ENCODE results near the gene CCDC182.

Gene CCDC182

GRCh38 chr17:57703273-57703672 lies 41.8 kb downstream of the CCDC182 start:
- Histone ChIP-seq H3K27me3 (ENCODE audit: control insufficient read depth, insufficient read depth, low read length) (peaks cover 8% of the 10 kb centered on the region), H3K4me3 (ENCODE audit: low read length) (no peak overlapping the region), H3K36me3 (ENCODE audit: control insufficient read depth, insufficient read depth, low read length) (no peaks in the 10 kb centered on the region), H3K4me1 (ENCODE audit: control insufficient read depth, insufficient read depth, low read length) (no peaks in the 10 kb centered on the region), H3K9ac (ENCODE audit: low read length) (no peak overlapping the region), H3K9me3 (ENCODE audit: control insufficient read depth, low read length) (no peaks in the 10 kb centered on the region)

- H3K9ac ChIP-seq (ENCODE audit: low read length): no peak overlapping the region
- no peaks in the 10 kb centered on the region for H3K36me3 ChIP-seq (ENCODE audit: control insufficient read depth, insufficient read depth, low read length)
- no peaks in the 10 kb centered on the region for H3K27me3 ChIP-seq (ENCODE audit: control insufficient read depth, insufficient read depth, low read length)
- no peaks in the 10 kb centered on the region for H3K4me1 ChIP-seq (ENCODE audit: control insufficient read depth, insufficient read depth, low read length)
- no peaks in the 10 kb centered on the region for H3K9me3 ChIP-seq (ENCODE audit: control insufficient read depth, low read length)
- H3K4me3 ChIP-seq (ENCODE audit: low read length): no peak overlapping the region
Measured at GRCh38 chr17:57701124-57701523, 44.0 kb downstream of the CCDC182 start.

GRCh38 chr17:57699751-57700219 lies 45.3 kb downstream of the CCDC182 start:
- no peak overlapping the region for H3K4me3 ChIP-seq (ENCODE audit: low read length)
- no peaks in the 10 kb centered on the region for H3K9me3 ChIP-seq (ENCODE audit: control insufficient read depth, low read length)
- no peak overlapping the region for H3K9ac ChIP-seq (ENCODE audit: low read length)
- no peaks in the 10 kb centered on the region for H3K27me3 ChIP-seq (ENCODE audit: control insufficient read depth, insufficient read depth, low read length)
- H3K36me3 ChIP-seq (ENCODE audit: control insufficient read depth, insufficient read depth, low read length): no peaks in the 10 kb centered on the region
- H3K4me1 ChIP-seq (ENCODE audit: control insufficient read depth, insufficient read depth, low read length): no peaks in the 10 kb centered on the region

GRCh38 chr17:57697891-57698711 lies 47.0 kb downstream of the CCDC182 start:
- Histone ChIP-seq H3K9me3 (ENCODE audit: control insufficient read depth, low read length) (no peaks in the 10 kb centered on the region), H3K9ac (ENCODE audit: low read length) (no peak overlapping the region), H3K27me3 (ENCODE audit: control insufficient read depth, insufficient read depth, low read length) (no peaks in the 10 kb centered on the region), H3K4me1 (ENCODE audit: control insufficient read depth, insufficient read depth, low read length) (no peaks in the 10 kb centered on the region), H3K4me3 (ENCODE audit: low read length) (no peak overlapping the region), H3K36me3 (ENCODE audit: control insufficient read depth, insufficient read depth, low read length) (no peaks in the 10 kb centered on the region)

- Histone ChIP-seq H3K27me3 (ENCODE audit: control insufficient read depth, insufficient read depth, low read length) (no peaks in the 10 kb centered on the region), H3K9ac (ENCODE audit: low read length) (no peak overlapping the region), H3K4me3 (ENCODE audit: low read length) (no peak overlapping the region), H3K4me1 (ENCODE audit: control insufficient read depth, insufficient read depth, low read length) (no peaks in the 10 kb centered on the region), H3K36me3 (ENCODE audit: control insufficient read depth, insufficient read depth, low read length) (no peaks in the 10 kb centered on the region), H3K9me3 (ENCODE audit: control insufficient read depth, low read length) (no peaks in the 10 kb centered on the region)
Measured at GRCh38 chr17:57697197-57697596, 47.9 kb downstream of the CCDC182 start.

DNA sequence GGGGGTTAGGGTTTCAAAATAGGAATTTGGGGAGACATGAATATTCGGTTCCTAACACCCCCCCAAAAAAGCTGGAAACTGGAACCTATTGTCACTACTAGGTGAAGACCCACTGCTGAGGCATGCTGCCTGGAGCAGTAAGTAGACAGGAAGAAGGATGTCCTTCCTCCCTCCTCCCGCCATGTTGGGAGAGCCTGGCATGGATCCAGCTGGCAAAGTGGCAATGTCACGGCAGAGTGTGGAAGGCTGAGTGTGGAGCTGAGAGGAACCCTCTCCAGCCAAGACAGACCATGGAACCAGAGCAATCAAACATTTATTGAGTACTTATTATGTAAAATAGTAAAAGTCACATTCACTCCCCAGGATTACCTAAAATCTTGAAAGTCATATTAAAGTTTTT lies 49.0 kb downstream of the CCDC182 start:
- Histone ChIP-seq H3K9ac (ENCODE audit: low read length) (no peak overlapping the region), H3K36me3 (ENCODE audit: control insufficient read depth, insufficient read depth, low read length) (no peaks in the 10 kb centered on the region), H3K9me3 (ENCODE audit: control insufficient read depth, low read length) (no peaks in the 10 kb centered on the region), H3K4me3 (ENCODE audit: low read length) (no peak overlapping the region), H3K4me1 (ENCODE audit: control insufficient read depth, insufficient read depth, low read length) (no peaks in the 10 kb centered on the region), H3K27me3 (ENCODE audit: control insufficient read depth, insufficient read depth, low read length) (no peaks in the 10 kb centered on the region)
